Right lobe of liver (tissue), 4 donors: ENCODE results near the gene TMEM125.

Source experiments
- CTCF ChIP-seq, 4 donors: fragments of 200-600 bp in 3 of 4; fragments of 450-650 bp in 1 of 4; IDR thresholded peaks; one replicate each; pipeline versions ENCODE4 v1.5.1 to v1.8.0; 2016 to 2022; ENCODE audit warnings: antibody characterized with exemption in 4 of 4, mild to moderate bottlenecking in 2 of 4
- POLR2A ChIP-seq: fragments of 450-650 bp; IDR thresholded peaks from one replicate; pipeline ENCODE4 v1.6.1; 2017; ENCODE audit warnings: antibody characterized with exemption, mild to moderate bottlenecking
- donor health status: DM: no; HTN: no; CAD: no.
- donor health status: DM: no; HTN: no; CAD: no.
- donor health status: DM: no; HTN: yes; CAD: no.

DNA sequence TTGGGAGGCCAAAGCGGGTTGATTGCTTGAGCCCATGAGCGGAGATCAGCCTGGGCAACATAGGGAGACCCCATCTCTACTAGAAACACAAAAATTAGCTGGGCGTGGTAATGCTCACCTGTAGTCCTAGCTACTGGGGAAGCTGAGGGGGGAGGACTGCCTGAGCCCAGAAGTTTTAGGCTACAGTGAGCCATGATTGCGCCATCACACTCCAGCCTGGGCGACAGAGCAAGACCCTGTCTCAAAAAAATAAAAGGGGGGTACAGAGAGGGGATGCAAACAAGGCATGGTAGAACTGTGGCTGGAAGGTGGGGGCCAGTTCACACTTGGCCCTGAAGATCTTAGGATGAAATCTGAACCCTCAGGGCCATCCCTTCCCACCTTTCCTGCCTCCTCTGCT lies 16.8 kb downstream of the TMEM125 start:
- TF ChIP-seq CTCF (IDR thresholded peaks at IDR 0.05) = no peak
- TF ChIP-seq POLR2A = no peak
